Thoracic aorta (tissue), 2 donors: ENCODE measurements around the gene PMPCA. TPM values are rescaled to one million over a fixed set of nuclear protein-coding genes. Genes with fewer than 3 reads are reported as not detected.

ENCODE experiments used
- ATAC-seq: fragments of 150-250 bp; one replicate; pipeline ENCODE4 v1.8.0; 2017; ENCODE audit warnings: low read depth; ENCODE audit not compliant: insufficient number of reproducible peaks, low FRiP score
- DNase-seq: peaks from one replicate; pipeline ENCODE4 v3.0.0-alpha.2; 2020; ENCODE audit warnings: low spot score
- H3K27ac ChIP-seq, 2 donors: fragments of 200-600 bp; sonication (generic); 1 replicate in 1 of 2; 2 replicates in 1 of 2; pipeline ENCODE4 v1.5.1; 2016; ENCODE audit warnings: mild to moderate bottlenecking in 2 of 2, moderate library complexity in 2 of 2
- H3K27me3 ChIP-seq: fragments of 200-600 bp; sonication (generic); replicated peaks from 2 replicates; pipeline ENCODE4 v1.6.0; 2016; ENCODE audit warnings: mild to moderate bottlenecking; ENCODE audit not compliant: insufficient read depth
- H3K36me3 ChIP-seq: fragments of 200-600 bp; sonication (generic); one replicate; pipeline ENCODE4 v1.5.1; 2016
- H3K4me1 ChIP-seq, 2 donors: fragments of 200-600 bp; sonication (generic); 1 replicate in 1 of 2; 2 replicates in 1 of 2; pipeline versions ENCODE4 v1.5.1 to v1.6.0; 2016; ENCODE audit warnings: low read depth in 2 of 2, mild to moderate bottlenecking in 1 of 2; ENCODE audit not compliant: control insufficient read depth in 1 of 2
- H3K4me3 ChIP-seq: fragments of 200-600 bp; sonication (generic); 2 replicates; pipeline ENCODE4 v1.5.1; 2016; ENCODE audit warnings: mild to moderate bottlenecking
- H3K9me3 ChIP-seq: fragments of 200-600 bp; sonication (generic); 2 replicates; pipeline ENCODE4 v1.5.1; 2016
- total RNA-seq, 2 donors: library from RNA; depleted of rRNA; stranded (reverse); fragments of >200 nt; gene quantifications; one replicate each; pipeline versions ENCODE4 v1.1.0 to v1.2.3, GENCODE V29; 2016
- TF ChIP-seq, protein P1 (sequence below): fragments of 200-600 bp; sonication (generic); IDR thresholded peaks from one replicate; pipeline ENCODE4 v1.5.1; 2019; ENCODE audit warnings: antibody characterized with exemption

Gene PMPCA
- total RNA-seq, 2 donors from 2014 or later = 28.7 to 43.0 TPM

DNA sequence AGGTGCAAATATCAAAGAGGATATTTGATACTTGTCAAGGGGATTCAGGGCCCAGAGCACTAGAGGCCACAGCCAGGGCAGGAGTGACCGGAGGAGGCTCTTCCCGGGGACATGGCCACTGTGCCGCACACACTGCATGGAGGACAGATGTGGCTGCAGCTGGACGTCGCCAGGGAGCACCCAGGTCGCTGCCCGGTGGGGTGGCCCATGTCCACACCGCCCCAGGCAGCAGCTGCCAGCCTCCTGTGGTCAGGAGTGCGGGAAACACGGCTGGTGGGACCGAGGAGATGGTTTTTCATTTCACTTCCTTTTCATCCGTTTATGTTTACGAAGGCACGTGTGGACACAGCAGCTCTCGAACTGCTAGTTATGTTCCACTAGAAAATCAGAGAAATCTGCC is 57.3 kb downstream of the PMPCA start:
- Histone ChIP-seq H3K4me3 (no peak overlapping the region), H3K27ac (no peak overlapping the region), H3K9me3 (no peaks in the 10 kb centered on the region), H3K27me3 (no peaks in the 10 kb centered on the region), H3K36me3 (peaks cover 78% of the 10 kb centered on the region), H3K4me1 (no peaks in the 10 kb centered on the region)
- ATAC-seq (no peak), DNase-seq (no peak)
- TF ChIP-seq, protein P1, sequence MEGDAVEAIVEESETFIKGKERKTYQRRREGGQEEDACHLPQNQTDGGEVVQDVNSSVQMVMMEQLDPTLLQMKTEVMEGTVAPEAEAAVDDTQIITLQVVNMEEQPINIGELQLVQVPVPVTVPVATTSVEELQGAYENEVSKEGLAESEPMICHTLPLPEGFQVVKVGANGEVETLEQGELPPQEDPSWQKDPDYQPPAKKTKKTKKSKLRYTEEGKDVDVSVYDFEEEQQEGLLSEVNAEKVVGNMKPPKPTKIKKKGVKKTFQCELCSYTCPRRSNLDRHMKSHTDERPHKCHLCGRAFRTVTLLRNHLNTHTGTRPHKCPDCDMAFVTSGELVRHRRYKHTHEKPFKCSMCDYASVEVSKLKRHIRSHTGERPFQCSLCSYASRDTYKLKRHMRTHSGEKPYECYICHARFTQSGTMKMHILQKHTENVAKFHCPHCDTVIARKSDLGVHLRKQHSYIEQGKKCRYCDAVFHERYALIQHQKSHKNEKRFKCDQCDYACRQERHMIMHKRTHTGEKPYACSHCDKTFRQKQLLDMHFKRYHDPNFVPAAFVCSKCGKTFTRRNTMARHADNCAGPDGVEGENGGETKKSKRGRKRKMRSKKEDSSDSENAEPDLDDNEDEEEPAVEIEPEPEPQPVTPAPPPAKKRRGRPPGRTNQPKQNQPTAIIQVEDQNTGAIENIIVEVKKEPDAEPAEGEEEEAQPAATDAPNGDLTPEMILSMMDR = no peak

DNA sequence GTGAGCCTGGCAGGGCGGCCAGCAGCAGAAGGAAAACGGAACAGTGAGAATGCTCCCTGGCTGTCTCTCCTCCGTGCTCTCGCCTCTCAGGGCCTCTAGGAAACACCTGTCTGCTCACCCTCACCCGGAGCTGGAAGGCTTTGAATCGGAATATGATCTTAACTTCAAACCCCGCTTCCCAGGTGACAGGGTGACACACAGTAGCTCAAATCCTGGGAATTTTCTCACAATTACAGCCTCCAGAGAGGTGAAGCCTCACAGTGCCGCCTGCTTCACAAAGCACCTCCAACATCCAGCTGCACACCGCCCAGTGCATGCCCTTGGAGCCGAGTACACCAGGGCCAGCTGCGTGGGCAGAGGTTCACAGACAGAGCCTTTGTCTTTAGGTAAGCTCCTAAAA is 59.9 kb downstream of the PMPCA start:
- ATAC-seq (no peak), DNase-seq (no peak)
- TF ChIP-seq, protein P1 = no peak
- H3K36me3 ChIP-seq = peaks cover 75% of the 10 kb centered on the region
- no peaks in the 10 kb centered on the region for H3K9me3 ChIP-seq
- no peak overlapping the region for H3K4me3 ChIP-seq
- H3K4me1 ChIP-seq = no peaks in the 10 kb centered on the region
- H3K27ac ChIP-seq = no peak overlapping the region
- no peaks in the 10 kb centered on the region for H3K27me3 ChIP-seq

DNA sequence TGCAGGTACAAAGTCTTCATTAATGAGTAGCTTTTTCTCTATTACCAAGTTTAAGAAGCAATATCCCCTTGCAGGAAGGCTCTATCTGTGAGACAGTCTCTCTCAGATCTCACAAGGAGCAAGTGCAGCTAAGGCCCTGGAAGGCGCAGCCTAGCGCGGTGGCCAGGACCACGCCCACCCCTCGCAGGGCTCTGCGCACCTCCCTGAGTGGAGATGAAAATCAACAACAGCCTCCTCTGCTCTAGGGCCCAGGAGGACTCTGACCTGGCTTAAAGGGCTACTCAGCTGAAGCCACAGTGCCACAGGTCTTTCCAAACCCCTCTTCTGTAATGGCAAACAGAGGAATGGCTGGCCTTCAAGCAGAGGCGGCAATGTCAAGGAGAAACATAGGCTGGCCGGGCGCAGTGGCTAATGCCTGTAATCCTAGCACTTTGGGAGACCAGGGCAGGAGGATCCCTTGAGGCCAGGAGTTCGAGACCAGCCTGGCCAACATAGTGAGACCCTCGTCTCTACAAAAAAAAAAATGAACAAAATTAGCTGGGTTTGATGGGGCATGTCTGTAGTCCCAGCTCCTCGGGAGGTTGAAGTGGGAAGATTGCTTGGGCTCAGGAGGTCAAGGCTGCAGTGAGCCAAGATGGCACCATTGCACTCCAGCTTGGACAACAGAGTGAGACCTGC is 60.5 kb downstream of the PMPCA start:
- ATAC-seq (no peak), DNase-seq (no peak)
- Histone ChIP-seq H3K4me3 (no peak overlapping the region), H3K36me3 (peaks cover 75% of the 10 kb centered on the region), H3K9me3 (no peaks in the 10 kb centered on the region), H3K27ac (no peak overlapping the region), H3K27me3 (no peaks in the 10 kb centered on the region), H3K4me1 (no peaks in the 10 kb centered on the region)
- TF ChIP-seq, protein P1 = no peak

DNA sequence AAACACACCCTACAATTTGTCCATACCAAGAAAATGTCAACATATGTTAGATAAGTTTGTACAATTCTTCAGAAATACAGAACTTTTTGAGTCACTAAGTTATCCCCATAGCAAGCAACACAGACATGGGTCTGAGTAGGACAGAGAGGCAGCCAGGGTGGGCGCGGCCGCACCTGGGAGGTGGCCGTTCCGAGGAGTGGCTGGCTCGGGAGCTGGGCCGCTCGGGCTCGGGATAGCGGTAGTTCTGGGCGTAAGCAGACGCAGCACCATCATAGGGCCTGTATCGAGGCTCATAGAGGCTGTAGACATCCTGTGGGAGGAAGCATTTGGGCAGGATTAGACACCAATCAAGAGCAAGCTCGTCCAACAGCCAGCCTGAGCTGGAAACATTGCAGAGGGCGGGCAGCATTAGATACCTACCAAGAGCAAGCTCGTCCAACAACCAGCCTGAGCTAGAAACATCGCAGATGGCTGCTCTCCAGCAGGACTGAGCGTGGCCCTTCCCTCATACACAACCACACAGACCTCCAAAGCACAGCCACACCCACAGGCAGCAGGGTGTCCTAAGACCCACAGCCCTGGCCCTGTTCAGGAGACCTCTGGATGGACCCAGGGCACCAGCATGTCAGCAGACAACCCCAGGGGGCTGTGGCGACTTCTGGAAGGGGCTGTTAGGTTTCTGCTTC is 61.5 kb downstream of the PMPCA start:
- Histone ChIP-seq H3K9me3 (no peaks in the 10 kb centered on the region), H3K27me3 (no peaks in the 10 kb centered on the region), H3K36me3 (peaks cover 75% of the 10 kb centered on the region), H3K4me3 (no peak overlapping the region), H3K4me1 (no peaks in the 10 kb centered on the region), H3K27ac (no peak overlapping the region)
- no peak for DNase-seq
- TF ChIP-seq, protein P1 = no peak
- no peak for ATAC-seq

DNA sequence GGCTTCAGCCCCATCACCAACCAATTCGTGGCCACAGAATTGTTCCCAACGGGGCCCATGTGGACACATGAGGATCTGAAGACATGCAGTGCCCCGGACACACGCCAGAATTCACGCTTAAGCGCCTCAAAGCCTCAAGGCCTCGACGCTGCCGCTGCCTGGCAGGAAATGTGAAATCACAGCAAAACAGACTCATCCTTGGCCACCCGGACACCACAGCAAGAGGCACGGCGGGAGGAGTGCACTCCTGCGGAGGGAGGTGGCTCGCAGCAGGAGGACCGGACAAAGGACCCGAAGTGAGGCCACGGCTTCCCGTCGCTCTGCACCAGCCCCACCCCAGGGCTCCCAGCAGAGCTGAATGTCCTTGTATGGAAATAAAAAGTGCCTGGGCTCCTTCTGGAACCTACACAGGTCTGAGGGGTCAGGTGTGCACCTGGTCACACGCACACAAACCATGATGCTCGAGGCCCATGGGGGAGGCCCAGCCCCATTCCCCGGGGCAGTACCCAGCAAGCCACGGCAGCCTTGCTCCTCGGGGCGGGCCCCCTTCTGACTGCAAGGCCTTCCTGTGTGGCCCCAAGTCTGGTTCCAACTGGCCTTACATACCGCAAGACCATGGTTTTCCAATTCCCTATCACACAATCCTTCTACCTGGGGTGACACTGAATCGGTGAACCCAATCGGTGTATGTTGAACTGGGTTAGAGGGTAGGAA is 62.3 kb downstream of the PMPCA start:
- Histone ChIP-seq H3K27me3 (no peaks in the 10 kb centered on the region), H3K4me3 (no peak overlapping the region), H3K36me3 (peaks cover 72% of the 10 kb centered on the region), H3K27ac (no peak overlapping the region), H3K9me3 (no peaks in the 10 kb centered on the region), H3K4me1 (no peaks in the 10 kb centered on the region)
- DNase-seq (no peak), ATAC-seq (no peak)
- TF ChIP-seq, protein P1 = no peak
